SK-N-SH treated with all-trans-retinoic acid at 6 μM for 48 hours (cell line): ENCODE results near the gene KIF4A.

Source experiments
- PATZ1 ChIP-seq: fragments of 250-450 bp; sonication (Bioruptor Pico); IDR thresholded peaks from 2 replicates; pipeline ENCODE4 v1.8.0; 2020; ENCODE audit warnings: mild to moderate bottlenecking, moderate library complexity, borderline replicate concordance
- PPARA ChIP-seq: fragments of 250-450 bp; sonication (Bioruptor Pico); IDR thresholded peaks from 2 replicates; pipeline ENCODE4 v1.5.0; 2020; ENCODE audit warnings: mild to moderate bottlenecking, borderline replicate concordance
- TOX ChIP-seq: fragments of 250-450 bp; sonication (Bioruptor Pico); IDR thresholded peaks from 2 replicates; pipeline ENCODE4 v1.8.0; 2021; ENCODE audit warnings: mild to moderate bottlenecking, moderate library complexity, borderline replicate concordance
- ZNF565 ChIP-seq: fragments of 450-650 bp; formaldehyde crosslinking; conservative IDR thresholded peaks from 2 replicates; pipeline ENCODE4 v1.5.0; 2020; ENCODE audit warnings: low read depth, mild to moderate bottlenecking, moderate library complexity

- TF ChIP-seq PATZ1: no peak
- no peak for TF ChIP-seq ZNF565 (CRISPR knock-in tag)
- no peak for TF ChIP-seq TOX
- TF ChIP-seq PPARA (CRISPR knock-in tag): no peak
Measured at GRCh38 chrX:70421618-70422017, 131.7 kb downstream of the KIF4A start.
